Measurements from ENCODE around the gene CHMP6.

- TF ChIP-seq POLR2A (conservative IDR thresholded peaks at IDR 0.05) (no peak; the same call in 1 of the 2 replicates), MEF2D (tag; conservative IDR thresholded peaks at IDR 0.05; ENCODE audit: low read depth) (no peak), EZH2 (IDR thresholded peaks at IDR 0.05; ENCODE audit: borderline replicate concordance, low read depth, low read length) (no peak)
Observed at GRCh38 chr17:81019563-81020442, 28.2 kb downstream of the CHMP6 start.
